ENCODE results near the gene SLC38A4.

- TF ChIP-seq CTCF (IDR thresholded peaks at IDR 0.05) (no peak), EZH2 (IDR thresholded peaks at IDR 0.05; ENCODE audit: borderline replicate concordance, insufficient read depth, low read depth, low read length, poor library complexity, severe bottlenecking) (no peak)
Measured at GRCh38 chr12:46841891-46842290, 16.1 kb upstream of the SLC38A4 start.

Data from B cell (primary cell).